ENCODE results near the gene PLCB1. TPM values are rescaled to one million over a fixed set of nuclear protein-coding genes. Genes with fewer than 3 reads are reported as not detected.
A peak's percentile ranks its signal among the peaks of the same experiment; 100 is the strongest.

The PLCB1 gene
- total RNA-seq, 4 donors from 2014 or later: 7.2 to 28.1 (median 9.6) TPM

DNA sequence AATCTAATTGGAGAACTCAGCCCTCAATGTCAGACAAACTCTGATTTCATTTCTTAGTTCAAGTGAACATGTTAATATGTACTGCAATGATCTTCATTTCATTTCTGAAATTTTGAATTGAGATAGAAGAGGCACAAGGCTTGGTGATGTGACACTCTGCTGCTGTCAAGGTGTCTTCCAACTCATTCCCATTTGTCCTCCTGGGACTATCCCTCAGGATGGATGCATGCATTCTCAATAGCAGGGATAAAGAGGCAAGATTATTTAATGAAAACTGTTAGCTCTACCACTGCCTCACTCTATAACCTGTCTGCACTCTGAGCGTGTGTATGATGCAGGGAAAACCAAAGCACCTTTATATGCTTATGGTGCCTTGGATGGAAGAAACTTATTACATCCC is 78.7 kb downstream of the PLCB1 start:
- no peak for DNase-seq
- peaks cover 0 to 5% (median 0%) of the 10 kb centered on the region in 4 donors for H3K4me1 ChIP-seq
- no peak overlapping the region for H3K4me3 ChIP-seq
- no peaks in the 10 kb centered on the region for H3K9me3 ChIP-seq
- TF ChIP-seq, protein P1, sequence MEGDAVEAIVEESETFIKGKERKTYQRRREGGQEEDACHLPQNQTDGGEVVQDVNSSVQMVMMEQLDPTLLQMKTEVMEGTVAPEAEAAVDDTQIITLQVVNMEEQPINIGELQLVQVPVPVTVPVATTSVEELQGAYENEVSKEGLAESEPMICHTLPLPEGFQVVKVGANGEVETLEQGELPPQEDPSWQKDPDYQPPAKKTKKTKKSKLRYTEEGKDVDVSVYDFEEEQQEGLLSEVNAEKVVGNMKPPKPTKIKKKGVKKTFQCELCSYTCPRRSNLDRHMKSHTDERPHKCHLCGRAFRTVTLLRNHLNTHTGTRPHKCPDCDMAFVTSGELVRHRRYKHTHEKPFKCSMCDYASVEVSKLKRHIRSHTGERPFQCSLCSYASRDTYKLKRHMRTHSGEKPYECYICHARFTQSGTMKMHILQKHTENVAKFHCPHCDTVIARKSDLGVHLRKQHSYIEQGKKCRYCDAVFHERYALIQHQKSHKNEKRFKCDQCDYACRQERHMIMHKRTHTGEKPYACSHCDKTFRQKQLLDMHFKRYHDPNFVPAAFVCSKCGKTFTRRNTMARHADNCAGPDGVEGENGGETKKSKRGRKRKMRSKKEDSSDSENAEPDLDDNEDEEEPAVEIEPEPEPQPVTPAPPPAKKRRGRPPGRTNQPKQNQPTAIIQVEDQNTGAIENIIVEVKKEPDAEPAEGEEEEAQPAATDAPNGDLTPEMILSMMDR (IDR thresholded peaks at IDR 0.05): no peak
- TF ChIP-seq POLR2A (IDR thresholded peaks at IDR 0.05): no peak
- H3K36me3 ChIP-seq: no peaks in the 10 kb centered on the region
- H3K27me3 ChIP-seq: no peaks in the 10 kb centered on the region
- no peak overlapping the region for H3K27ac ChIP-seq

DNA sequence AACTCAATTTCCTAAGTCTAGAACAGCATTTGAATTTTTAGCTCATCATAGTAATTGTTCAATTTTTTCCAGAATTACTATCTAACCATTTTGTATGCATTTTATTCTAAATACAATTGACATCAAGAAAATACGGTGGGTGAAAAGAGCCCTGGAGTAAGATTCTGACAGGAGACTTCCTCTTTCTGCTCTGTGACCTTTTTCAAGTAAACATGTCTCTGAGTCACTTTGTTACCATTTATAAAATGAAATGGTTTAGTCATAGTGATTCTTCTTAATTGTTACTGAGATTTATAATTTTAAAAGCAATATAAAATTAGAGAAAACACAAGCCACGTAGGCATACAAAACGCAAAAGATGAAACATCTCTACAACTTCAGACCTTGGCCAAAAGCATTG is 80.2 kb downstream of the PLCB1 start:
- no peak overlapping the region for H3K27ac ChIP-seq
- DNase-seq: no peak
- H3K27me3 ChIP-seq: no peaks in the 10 kb centered on the region
- no peak for TF ChIP-seq POLR2A (IDR thresholded peaks at IDR 0.05)
- TF ChIP-seq, protein P1 (IDR thresholded peaks at IDR 0.05): no peak
- no peaks in the 10 kb centered on the region for H3K9me3 ChIP-seq
- H3K4me3 ChIP-seq: no peak overlapping the region
- H3K4me1 ChIP-seq: peaks cover 0 to 5% (median 0%) of the 10 kb centered on the region in 4 donors
- no peaks in the 10 kb centered on the region for H3K36me3 ChIP-seq

DNA sequence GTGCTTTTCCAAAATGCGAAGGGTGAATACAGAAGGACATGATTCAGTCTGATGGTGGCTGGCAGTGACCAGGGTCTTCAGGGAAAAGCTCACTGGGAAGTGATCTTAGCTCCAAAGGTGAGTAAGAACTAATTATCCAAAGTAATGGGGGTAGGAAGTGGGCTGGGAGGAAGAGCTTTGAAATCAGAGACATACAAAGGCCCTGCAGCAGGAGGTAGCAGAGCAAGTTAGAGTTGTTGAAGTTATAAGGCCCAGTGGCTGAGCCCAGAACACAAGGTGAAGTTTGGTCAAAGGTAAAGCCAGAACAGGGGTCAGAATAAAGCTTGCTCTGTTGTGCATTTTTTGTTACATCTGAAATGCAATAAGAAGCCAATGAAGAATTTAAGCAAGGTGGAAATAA is 81.2 kb downstream of the PLCB1 start:
- Histone ChIP-seq H3K27me3 (no peaks in the 10 kb centered on the region), H3K4me3 (no peak overlapping the region), H3K4me1 (peaks cover 0 to 5% (median 0%) of the 10 kb centered on the region in 4 donors), H3K36me3 (no peaks in the 10 kb centered on the region), H3K27ac (peak overlapping the region in 1 of 4 donors; percentile 50), H3K9me3 (no peaks in the 10 kb centered on the region)
- DNase-seq: no peak
- TF ChIP-seq, protein P1 (IDR thresholded peaks at IDR 0.05): no peak
- no peak for TF ChIP-seq POLR2A (IDR thresholded peaks at IDR 0.05)

DNA sequence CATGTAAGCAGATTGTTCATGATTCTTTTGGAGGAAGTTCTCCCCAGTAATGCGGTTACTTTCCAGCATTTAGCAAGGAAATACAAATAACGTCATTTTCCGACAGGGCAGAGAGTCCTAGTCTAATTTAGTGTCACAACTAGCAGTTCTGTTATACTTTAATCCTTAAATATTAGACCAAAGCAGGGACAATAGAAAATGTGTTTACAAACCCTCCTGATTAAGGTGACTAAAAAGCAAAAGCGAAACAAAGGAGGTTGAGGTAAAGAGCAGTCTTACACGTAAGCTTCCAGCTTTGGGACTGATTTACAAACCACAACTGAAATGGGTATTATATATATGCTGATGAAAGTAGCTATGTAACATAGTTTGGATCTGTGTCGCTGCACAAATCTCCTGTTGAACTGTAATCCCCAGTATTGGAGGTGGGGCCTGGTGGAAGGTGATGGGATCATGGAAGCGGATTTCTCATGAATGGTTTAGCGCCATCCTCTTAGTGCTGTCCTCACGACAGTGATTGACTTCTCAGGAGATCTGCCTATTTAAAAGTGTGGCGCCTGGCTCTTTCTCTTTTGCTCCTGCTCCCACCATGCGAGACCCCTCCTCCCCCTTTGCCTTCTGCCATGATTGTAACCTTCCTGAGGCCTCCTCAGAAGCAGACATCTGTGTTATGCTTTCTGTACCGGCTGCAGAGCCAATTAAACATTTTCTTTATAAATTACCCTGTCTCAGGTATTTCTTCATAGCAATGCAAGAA is 81.9 kb downstream of the PLCB1 start:
- no peaks in the 10 kb centered on the region for H3K36me3 ChIP-seq
- peaks cover 0 to 5% (median 0%) of the 10 kb centered on the region in 4 donors for H3K4me1 ChIP-seq
- H3K27me3 ChIP-seq: no peaks in the 10 kb centered on the region
- H3K9me3 ChIP-seq: no peaks in the 10 kb centered on the region
- TF ChIP-seq POLR2A (IDR thresholded peaks at IDR 0.05): no peak
- TF ChIP-seq, protein P1 (IDR thresholded peaks at IDR 0.05): no peak
- H3K27ac ChIP-seq: peak overlapping the region in 3 of 4 donors; percentile 0 to 50 (median 8)
- H3K4me3 ChIP-seq: peak overlapping the region in 1 of 4 donors; percentile 18
- DNase-seq: no peak

DNA sequence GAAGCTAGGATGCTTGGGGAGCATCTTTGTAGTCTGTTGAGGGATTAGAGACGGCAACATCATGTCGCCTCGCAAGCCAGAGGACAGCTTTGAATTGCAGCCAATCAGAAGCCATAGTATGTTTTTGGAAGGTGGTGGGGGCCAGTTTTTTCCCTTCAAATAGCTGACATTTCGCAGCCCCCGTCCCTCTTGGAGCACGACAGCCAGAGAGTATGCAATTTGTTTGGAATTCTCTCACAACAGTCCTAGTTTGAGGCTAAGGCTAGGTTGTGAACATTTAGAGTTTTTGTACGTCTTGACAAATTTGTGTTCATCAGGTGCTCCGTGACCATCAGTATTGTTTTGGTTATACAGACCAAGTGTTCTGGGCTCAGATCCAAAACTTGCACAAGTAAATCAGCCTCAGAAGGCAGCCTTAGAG is 83.3 kb downstream of the PLCB1 start:
- no peak overlapping the region for H3K4me3 ChIP-seq
- TF ChIP-seq, protein P1 (IDR thresholded peaks at IDR 0.05): no peak
- TF ChIP-seq POLR2A (IDR thresholded peaks at IDR 0.05): no peak
- peak overlapping the region in 1 of 4 donors; percentile 9 for H3K27ac ChIP-seq
- peaks cover 0 to 5% (median 0%) of the 10 kb centered on the region in 4 donors for H3K4me1 ChIP-seq
- H3K27me3 ChIP-seq: no peaks in the 10 kb centered on the region
- no peak for DNase-seq
- H3K9me3 ChIP-seq: no peaks in the 10 kb centered on the region
- H3K36me3 ChIP-seq: no peaks in the 10 kb centered on the region

Data from Peyer's patch (tissue), 4 donors.